ENCODE measurements around the gene LMF2.

GRCh38 chr22:50540381-50540780, 32.9 kb upstream of the LMF2 start:
- TF ChIP-seq CTCF (IDR thresholded peaks at IDR 0.05): no peak
- TF ChIP-seq POLR2A (IDR thresholded peaks at IDR 0.05): no peak

Data from breast epithelium (tissue), 3 donors.